Stromal cell of bone marrow (primary cell): Measurements from ENCODE around the gene APBB3.
"Not testable (repeated sequence)": the region's sequence is repeated elsewhere in the genome, so short reads cannot be mapped to it uniquely, and the experiment has no call there.

Source experiments
- DNase-seq: peaks from one replicate; pipeline ENCODE4 v3.0.0-alpha.2; 2012; ENCODE audit warnings: low read depth

APBB3 gene, protein sequence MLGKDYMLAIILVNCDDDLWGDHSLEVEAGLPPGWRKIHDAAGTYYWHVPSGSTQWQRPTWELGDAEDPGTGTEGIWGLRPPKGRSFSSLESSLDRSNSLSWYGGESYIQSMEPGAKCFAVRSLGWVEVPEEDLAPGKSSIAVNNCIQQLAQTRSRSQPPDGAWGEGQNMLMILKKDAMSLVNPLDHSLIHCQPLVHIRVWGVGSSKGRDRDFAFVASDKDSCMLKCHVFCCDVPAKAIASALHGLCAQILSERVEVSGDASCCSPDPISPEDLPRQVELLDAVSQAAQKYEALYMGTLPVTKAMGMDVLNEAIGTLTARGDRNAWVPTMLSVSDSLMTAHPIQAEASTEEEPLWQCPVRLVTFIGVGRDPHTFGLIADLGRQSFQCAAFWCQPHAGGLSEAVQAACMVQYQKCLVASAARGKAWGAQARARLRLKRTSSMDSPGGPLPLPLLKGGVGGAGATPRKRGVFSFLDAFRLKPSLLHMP

DNA sequence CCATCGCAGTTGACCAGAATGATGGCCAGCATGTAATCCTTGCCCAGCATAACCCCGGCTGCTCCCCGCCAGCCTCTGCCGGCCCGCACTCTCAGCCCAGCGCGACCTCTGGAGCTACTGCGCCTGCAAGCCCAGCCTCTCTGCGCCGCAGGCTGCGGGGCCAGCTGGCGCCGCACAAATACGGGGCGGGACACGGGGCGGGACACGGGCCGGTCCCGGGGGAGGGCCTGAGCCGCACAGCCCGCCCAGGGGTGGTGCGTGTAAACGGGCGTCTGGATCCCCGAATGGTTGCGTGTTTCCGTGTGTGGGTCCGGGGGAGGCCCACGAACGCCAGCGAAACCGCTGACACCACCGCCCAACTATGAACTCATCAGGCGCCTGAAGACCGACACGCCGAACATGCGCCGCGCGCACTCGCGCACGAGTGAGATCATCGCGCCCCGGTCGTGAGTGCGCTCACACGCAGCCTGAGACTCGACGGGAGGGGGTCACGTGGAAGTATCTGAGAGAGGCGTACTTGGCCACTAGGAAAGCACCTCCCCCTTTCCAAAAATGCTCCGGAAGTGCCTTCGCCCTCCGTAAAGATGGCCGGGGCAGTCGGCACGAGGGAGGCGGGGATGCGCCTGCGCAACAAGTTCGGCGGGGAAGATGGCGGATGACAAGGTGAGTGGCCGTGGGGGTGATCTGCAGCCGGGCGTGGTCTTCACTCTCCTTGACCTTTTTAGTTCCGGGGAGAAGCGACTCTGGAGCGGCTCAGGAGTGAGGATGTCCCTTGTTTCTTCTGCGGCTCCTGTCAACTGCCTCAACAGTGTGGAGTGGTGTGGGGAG lies at the start of gene APBB3, which contains the start of gene SLC35A4:
Gene APBB3 (minus strand): TSS at position 403 of the 828 bp plus-strand sequence. CDS start 353 bp downstream, at position 50.
Gene SLC35A4 (plus strand): TSS at position 633 of the 828 bp plus-strand sequence. CDS start 2,342 bp downstream, outside the sequence.
- DNase-seq: peak; percentile 99

DNA sequence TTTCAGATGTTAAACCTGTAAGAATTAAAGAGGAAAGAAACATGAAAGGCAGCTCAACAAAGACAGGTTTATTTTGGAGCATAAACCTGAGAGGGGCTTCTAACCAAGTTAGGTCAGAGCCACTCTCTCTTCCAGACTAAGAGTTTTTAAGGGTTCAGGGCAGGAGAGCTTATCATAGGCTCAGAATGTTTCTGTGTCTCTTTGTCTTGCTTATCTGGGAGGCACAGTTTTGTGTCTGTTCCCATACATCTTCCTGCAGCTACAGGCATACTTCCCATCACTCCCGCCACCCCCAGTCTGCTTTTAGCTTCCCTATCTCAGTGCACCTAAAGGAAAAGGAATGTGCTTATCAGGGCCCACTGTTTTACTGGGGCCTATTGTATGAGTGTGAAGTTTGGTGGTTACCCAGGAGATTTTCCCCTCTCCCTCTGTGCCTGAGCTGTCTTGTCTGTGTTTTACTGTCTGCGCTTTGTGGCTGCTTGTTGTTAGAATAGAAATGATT lies 46.7 kb upstream of the APBB3 start:
- no peak for DNase-seq

DNA sequence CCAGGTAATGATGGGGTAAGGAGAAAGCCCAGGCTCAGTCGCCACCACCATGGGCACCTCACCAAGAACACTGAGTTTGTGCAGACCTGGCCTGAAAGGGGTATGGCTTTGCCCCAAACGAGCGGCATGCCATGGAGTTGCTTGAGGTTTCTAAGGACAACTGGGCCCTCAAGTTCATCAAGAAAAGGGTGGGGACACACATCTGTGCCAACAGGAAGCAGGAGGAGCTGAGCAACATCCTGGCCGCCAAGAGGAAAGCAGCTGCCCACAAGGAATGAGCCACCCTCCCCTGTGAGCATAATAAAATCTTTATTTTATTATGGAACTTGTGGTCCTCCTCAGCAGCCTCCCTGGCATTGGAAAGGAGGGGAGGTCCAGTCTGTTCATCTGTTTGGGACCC lies 44.7 kb upstream of the APBB3 start:
- no peak for DNase-seq

DNA sequence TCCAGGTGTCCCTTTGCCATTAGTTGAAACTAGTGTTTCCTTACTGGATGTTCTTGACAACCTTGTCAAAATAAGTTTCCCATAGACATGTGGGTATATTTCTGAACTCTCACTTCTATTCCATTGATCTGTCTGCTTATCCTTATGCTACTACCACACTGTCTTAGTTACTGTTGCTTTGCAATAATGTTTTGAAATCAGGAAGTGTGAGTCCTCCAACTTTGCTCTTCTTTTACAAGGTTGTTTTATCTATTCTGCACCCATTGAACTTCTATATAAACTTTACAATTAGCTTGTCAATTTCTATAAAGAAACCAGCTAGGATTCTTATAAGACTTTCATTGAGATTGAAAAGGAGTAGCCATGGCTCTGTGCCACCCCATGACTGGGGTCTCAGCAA lies 44.3 kb upstream of the APBB3 start:
- no peak for DNase-seq

DNA sequence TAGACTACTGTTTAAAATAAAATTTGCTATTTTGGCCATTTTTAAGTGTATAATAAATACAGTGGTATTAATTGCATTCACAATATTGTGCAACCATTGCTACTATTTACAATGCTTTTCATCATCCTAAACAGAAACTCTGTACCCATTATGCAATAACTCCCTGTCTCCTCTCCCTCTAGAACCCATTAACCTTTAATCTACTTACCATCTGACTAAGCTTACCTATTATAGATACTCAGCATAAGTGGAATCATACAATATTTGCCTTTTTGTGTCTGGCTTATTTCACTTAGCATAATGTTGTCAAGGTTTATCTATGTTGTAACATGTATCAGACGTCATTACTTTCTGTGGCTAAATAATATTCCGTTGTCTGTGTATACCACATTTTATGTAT lies 42.6 kb upstream of the APBB3 start:
- no peak for DNase-seq

DNA sequence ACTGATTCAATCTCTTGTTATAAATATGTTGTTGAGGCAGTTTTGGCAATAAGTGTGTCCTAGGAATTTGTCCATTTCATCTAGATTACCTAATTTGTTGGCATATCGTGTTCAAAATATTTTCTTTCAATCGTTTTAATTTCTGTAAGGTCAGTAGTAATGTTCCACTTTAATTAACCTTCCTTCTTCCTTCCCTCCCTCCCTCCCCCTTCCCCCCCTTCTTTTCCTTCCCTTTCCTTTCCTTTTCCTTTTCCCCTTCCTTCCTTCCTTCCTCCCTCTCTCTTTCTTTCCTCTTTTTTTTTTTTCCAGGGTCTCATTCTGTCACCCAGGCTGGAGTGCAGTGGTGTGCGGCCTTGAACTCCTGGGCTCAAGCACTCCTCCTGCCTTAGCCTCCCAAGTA lies 41.5 kb upstream of the APBB3 start:
- no peak for DNase-seq

DNA sequence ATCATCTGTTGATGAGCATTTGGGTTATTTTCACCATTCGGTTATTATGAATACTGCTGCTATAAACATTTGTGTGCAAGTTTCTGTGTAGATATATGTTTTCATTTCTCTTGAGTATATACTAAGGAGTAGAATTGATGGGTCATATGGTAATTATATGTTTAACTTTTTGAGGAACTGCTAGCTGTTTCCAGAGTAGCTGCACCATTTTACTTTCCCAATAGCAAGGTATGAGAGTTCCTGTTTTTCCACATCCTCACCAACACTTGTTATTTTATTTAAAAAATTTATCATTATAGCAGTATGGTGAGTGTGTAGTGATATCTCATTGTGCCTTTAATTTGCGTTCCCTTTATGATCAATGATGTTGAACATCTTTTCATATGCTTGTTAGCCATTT lies 39.3 kb upstream of the APBB3 start:
- DNase-seq: no peak

DNA sequence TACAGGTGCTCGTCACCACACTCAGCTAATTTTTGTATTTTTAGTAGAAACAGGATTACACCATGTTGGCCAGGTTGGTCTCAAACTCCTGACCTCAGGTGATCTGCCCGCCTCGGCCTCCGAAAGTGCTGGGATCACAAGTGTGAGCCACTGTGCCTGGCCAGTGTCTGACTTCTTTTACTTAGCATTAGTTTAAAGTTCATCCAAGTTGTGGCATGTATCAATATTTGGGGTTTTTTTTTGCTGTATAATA lies 39.0 kb upstream of the APBB3 start:
- DNase-seq: not testable (repeated sequence)

DNA sequence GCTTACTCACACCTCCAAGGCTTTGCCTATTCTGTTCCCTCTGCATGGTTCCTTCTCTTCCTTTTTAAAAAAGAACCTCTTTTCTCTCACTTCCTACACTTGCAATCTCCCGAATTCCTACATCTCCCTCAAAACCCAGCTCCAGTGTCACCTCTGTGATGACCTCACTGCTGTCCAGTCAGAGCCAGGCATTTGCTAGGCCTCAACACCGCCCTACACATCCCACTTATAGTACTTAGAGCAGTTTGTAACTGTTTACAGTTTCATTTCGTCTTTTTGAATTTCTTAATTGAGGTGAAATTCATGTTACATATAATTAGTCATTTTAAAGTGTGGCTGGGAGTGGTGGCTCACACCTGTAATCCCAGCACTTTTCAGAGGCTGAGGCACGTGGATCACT lies 37.7 kb upstream of the APBB3 start:
- no peak for DNase-seq

DNA sequence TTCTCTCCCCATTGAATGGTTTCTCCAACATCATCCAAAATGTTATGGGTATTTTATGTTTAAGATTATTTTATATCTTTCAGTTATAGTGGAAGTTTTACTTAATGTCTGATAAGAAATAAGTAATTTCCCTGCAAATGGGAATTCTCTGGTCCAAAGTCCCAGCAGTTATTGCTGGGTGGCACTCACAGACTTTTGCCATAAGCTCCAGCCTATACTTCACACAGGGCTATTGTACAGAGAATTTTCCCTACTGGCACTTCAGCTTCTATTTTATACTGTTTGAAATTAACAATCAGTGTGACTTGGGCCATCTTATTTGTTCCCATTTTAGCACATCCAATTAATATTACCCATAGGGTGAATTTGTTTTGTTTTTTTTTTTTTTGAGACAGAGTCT lies 35.7 kb upstream of the APBB3 start:
- no peak for DNase-seq

DNA sequence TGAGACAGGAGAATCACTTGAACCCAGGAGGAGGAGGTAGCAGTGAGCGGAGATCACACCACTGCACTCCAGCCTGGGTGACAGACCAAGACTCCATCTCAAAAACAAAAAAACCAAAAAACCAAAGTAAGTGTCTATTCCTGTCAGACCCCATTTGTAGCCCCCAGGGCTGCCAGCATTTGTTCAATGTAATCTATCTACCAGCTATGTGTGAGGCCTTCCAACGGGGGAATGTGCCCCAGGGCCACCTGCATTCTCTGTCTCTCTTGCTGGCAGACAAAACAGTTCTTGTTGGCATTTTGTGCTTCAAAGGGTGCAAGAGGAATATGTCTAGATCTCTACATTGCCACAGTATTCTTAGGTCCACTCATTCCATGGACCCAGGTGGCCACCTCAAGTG lies 34.4 kb upstream of the APBB3 start:
- no peak for DNase-seq

DNA sequence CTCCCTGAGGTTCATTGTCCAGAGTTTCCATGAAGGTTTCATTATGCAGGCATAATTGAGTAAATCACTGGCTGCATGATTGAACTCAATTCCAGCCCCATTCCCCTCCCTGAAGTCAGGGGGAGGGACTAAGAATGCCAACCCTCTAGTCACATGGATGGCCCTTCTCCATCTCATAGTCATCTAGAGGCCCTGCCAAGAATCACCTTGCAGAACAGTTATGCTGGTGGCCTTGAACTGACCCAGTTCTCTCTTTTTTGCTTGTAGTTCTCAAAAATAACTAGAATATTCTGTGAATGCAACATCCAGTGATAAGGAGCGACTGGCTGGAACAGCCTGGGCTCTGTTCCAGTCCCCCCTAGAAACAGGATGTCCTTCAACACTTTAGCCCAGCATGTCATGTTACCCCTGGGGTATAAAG lies 31.9 kb upstream of the APBB3 start:
- DNase-seq: no peak

DNA sequence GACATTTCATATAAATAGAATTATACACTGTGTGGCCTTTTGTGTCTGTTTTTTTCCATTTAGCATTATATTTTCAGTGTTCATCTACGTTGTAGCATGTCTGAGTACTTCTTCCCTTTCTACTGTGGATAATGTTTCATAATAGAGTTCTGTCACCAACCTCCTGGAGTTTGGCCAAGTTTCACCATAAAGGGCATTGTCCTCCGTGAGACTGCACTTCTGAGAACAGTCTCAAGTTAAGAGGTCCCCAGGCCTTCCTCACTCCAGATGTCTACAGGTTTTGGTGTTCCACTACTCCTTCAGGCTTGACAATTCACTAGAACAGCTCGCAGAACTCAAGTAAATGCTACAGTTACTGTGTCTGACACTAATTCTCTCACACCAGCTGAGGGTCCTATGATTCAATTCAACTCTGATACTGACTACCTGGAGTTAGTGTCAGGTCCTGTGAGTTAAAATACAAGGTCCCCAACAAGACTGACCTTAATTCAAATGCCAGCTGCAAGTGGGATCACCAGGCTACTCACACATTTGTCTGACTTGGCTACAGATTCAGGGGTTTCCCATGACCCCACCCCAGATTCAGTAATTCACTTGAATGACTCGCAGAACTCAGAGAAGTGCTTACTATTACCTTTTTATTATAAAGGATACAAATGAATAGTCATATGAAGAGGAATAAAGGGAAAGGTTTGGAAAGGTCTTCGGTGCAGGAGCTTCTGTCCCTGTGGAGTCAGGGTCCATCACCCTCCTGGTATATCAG lies 31.3 kb upstream of the APBB3 start:
- no peak for DNase-seq

DNA sequence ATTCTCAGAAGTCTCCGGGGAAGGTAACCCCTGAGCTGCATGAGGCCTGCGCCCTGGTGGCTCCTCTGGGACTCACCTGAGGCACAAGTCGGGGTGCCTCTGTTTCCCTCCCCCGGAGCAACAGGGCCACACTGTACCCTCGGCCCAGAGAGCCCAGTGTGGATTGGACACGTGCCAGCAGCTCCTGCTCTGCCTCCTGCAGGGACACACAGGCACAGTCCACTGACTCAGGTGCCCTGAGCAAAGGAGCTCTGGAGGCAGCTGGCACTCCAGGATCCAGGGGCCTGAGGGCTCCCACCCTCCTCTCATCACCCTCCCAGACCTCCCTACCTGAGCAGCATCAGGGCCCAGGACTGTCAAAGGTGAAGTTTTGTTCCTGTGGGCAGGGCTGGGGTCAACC lies 29.8 kb upstream of the APBB3 start:
- no peak for DNase-seq

DNA sequence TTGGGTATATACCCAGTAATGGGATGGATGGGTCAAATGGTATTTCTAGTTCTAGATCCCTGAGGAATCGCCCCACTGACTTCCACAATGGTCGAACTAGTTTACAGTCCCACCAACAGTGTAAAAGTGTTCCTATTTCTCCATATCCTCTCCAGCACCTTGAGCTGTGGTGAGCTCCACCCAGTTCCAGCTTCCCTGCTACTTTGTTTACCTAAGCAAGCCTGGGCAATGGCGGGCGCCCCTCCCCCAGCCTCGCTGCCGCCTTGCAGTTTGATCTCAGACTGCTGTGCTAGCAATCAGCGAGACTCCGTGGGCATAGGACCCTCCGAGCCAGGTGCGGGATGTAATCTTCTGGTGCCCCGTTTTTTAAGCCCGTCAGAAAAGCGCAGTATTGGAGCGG lies 28.7 kb upstream of the APBB3 start:
- DNase-seq: not testable (repeated sequence)

DNA sequence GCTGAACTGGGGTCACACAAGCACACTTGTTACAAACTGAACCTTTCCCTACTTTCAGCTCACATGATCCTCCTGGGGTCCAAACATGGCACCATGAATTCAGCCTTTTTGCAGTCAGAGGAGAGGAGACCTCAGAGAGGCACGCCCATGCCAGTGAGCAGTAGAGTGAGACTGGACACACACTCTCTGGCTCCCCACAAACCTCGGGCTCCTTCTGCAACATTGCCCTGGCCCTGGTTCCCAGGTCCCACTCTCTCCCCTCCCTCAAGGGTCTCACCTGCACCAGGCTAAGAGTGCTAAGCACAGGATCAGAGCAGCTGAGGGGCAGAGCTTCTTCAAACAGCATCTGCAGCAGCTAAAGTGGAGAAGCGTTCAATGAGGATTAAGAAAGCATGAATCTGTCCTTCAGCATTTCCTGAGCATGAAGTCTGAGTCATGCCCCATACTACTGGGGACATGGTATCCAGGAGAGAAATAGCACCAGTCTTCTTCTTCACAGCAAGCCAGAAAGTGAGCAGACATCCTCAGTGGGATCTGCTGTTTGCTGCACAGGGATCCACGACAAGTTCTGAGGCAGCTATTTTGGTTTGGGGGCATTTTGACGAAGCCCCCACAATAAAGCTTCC lies 27.5 kb upstream of the APBB3 start:
- no peak for DNase-seq

DNA sequence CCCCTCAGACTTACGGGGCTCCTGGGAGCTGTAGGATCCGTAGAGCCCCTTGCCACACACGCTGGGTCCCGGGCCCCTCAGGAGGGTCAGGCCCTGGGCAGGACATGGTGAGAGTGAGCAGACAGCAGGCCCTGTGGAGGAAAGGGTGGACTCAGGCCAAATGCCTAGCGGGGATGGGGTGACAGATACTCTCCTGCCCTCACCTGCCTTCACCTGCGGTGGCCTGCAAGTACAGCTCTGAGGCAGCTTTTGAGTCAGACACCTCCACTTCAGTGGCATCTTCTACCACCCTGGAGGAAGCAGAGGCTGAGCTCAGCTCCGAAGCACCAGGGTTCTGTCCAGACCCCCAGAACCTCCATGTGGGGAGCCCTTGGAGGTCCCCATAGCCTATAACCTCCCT lies 26.5 kb upstream of the APBB3 start:
- DNase-seq: no peak

DNA sequence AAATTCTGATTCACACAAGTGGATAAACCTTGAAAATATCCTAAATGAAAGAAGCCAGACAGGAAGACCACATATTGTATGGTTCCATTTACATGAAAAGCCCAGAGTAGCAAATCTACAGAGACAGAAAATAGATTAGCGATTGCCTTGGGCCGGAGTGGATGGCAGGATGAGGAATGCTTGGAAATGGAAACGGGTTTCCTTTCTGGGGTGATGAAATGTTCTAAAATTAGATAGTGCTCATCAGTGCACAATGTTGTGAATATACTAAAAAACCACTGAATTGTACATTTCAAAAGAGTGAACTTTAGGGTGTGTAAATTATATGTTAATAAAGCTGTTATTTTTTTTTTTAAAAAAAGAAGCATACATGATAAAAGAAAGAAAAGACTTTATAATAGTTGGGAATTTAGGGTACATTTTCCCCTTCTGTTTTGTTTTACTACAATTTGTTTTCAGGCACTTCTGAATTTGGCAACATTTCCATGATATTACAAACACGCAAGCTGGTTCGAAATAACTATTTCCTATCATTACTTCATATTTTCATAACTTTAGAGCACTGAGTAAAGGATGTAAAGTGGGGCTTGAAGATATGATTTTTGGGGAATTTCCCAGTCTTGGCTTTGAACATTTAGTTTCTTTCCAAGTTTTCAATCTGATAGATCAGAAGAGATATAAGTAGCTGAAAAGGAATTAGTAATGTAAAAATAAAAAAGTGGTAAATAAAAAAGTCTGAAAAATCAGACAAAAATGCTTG lies 24.1 kb upstream of the APBB3 start:
- no peak for DNase-seq

DNA sequence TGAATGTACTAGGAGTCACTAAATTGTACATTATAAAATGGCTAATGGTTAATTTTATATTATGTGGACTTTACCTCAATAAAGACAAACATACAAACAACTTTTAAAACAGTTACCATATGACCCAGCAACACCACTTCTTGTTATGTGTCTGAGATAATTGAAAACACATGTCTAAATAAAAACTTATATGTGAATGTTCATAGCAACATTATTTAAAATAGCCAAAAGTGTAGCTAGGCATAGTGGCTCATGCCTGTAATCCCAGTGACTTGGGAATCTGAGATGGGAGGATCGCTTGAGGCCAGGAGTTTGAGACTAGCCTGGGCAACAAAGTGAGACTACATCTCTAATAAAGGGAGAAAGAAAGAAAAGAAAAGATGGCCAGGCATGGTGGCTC lies 23.1 kb upstream of the APBB3 start:
- DNase-seq: no peak

DNA sequence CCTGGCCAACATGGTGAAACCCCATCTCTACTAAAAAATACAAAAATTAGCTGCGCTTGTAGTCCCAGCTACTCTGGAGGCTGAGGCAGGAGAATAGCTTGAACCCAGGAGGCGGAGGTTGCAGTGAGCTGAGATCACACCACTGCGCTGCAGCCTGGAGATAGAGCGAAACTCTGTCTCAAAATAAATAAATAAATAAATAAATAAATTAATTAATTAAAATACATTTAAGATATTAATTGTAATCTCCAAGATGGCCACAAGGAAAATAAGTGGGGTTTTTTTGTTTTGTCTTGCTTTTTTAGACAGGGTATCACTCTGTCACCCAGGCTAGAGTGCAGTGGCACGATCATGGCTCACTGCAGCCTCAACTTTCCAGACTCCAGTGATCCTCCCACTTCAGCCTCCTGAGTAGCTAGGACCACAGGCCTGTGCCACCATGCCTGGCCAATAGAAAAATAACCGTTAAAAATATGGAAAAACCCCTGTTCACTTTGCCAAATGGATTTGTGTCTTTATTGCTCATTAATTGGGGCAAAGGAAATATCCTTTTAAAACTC lies 14.9 kb upstream of the APBB3 start:
- DNase-seq: not testable (repeated sequence)

DNA sequence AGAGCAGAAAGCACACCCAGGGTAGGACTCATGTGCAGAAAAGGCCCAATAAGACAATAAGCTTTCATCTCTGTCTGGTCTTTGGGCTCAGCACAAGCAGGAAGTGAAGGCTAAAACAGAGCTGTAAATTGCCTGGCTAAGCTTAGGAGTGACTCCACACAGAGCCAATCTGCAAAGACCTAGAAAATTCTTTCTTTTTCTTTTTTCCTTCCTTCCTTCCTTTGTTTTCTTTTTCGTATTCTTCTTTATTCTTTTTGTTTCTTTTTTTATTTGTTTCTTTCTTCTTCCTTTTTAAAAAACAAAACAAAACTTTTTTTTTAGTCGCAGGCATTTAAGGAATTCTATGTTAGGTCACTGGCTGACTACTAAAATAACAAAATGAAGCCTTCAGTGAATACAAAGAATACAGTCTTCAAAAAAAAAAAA lies 12.4 kb upstream of the APBB3 start:
- DNase-seq: no peak
